Measurements from ENCODE around the gene ALPL.

ALPL gene

GRCh38 chr1:21576798-21577187, 67.6 kb downstream of the ALPL start:
- no peaks in the 10 kb centered on the region for H3K36me3 ChIP-seq (ENCODE audit: insufficient read depth)
- no peak overlapping the region for H3K4me2 ChIP-seq
- H3K4me3 ChIP-seq (IDR thresholded peaks at IDR 0.05; ENCODE audit: insufficient read depth, low read depth, low read length): no peak overlapping the region
- no peaks in the 10 kb centered on the region for H4K20me1 ChIP-seq (ENCODE audit: insufficient read depth)
- H3K9ac ChIP-seq: no peak overlapping the region
- TF ChIP-seq, protein P1, sequence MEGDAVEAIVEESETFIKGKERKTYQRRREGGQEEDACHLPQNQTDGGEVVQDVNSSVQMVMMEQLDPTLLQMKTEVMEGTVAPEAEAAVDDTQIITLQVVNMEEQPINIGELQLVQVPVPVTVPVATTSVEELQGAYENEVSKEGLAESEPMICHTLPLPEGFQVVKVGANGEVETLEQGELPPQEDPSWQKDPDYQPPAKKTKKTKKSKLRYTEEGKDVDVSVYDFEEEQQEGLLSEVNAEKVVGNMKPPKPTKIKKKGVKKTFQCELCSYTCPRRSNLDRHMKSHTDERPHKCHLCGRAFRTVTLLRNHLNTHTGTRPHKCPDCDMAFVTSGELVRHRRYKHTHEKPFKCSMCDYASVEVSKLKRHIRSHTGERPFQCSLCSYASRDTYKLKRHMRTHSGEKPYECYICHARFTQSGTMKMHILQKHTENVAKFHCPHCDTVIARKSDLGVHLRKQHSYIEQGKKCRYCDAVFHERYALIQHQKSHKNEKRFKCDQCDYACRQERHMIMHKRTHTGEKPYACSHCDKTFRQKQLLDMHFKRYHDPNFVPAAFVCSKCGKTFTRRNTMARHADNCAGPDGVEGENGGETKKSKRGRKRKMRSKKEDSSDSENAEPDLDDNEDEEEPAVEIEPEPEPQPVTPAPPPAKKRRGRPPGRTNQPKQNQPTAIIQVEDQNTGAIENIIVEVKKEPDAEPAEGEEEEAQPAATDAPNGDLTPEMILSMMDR (conservative IDR thresholded peaks at IDR 0.05; ENCODE audit: low read depth, low read length): no peak
- no peaks in the 10 kb centered on the region for H3K79me2 ChIP-seq (ENCODE audit: insufficient read depth, low read depth)
- no peak overlapping the region for H3K27ac ChIP-seq
- peaks cover 58% of the 10 kb centered on the region for H3K27me3 ChIP-seq (ENCODE audit: insufficient read depth, low read depth)
- H3K4me1 ChIP-seq (ENCODE audit: low read depth, poor library complexity, severe bottlenecking): no peaks in the 10 kb centered on the region
- no peak overlapping the region for H2AFZ ChIP-seq (ENCODE audit: low read depth)

DNA sequence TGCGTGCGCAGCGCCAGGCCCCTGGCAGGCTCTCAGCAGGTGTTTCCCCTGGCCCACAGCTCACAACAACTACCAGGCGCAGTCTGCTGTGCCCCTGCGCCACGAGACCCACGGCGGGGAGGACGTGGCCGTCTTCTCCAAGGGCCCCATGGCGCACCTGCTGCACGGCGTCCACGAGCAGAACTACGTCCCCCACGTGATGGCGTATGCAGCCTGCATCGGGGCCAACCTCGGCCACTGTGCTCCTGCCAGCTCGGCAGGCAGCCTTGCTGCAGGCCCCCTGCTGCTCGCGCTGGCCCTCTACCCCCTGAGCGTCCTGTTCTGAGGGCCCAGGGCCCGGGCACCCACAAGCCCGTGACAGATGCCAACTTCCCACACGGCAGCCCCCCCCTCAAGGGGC, 68.1 kb downstream of the ALPL start:
- Histone ChIP-seq H3K4me2 (no peak overlapping the region), H3K79me2 (ENCODE audit: insufficient read depth, low read depth) (no peaks in the 10 kb centered on the region), H3K36me3 (ENCODE audit: insufficient read depth) (no peaks in the 10 kb centered on the region), H3K27ac (no peak overlapping the region), H4K20me1 (ENCODE audit: insufficient read depth) (no peaks in the 10 kb centered on the region), H3K4me3 (IDR thresholded peaks at IDR 0.05; ENCODE audit: insufficient read depth, low read depth, low read length) (no peak overlapping the region), H3K4me1 (ENCODE audit: low read depth, poor library complexity, severe bottlenecking) (no peaks in the 10 kb centered on the region), H2AFZ (ENCODE audit: low read depth) (no peak overlapping the region), H3K9ac (no peak overlapping the region), H3K27me3 (ENCODE audit: insufficient read depth, low read depth) (peaks cover 58% of the 10 kb centered on the region)
- TF ChIP-seq, protein P1 (conservative IDR thresholded peaks at IDR 0.05; ENCODE audit: low read depth, low read length): no peak

DNA sequence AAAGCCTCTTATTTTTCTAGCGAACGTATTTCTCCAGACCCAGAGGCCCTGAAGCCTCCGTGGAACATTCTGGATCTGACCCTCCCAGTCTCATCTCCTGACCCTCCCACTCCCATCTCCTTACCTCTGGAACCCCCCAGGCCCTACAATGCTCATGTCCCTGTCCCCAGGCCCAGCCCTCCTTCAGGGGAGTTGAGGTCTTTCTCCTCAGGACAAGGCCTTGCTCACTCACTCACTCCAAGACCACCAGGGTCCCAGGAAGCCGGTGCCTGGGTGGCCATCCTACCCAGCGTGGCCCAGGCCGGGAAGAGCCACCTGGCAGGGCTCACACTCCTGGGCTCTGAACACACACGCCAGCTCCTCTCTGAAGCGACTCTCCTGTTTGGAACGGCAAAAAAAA, 68.7 kb downstream of the ALPL start:
- Histone ChIP-seq H3K9ac (no peak overlapping the region), H3K36me3 (ENCODE audit: insufficient read depth) (no peaks in the 10 kb centered on the region), H3K4me1 (ENCODE audit: low read depth, poor library complexity, severe bottlenecking) (no peaks in the 10 kb centered on the region), H2AFZ (ENCODE audit: low read depth) (no peak overlapping the region), H3K4me2 (no peak overlapping the region), H3K4me3 (IDR thresholded peaks at IDR 0.05; ENCODE audit: insufficient read depth, low read depth, low read length) (no peak overlapping the region), H3K79me2 (ENCODE audit: insufficient read depth, low read depth) (no peaks in the 10 kb centered on the region), H4K20me1 (ENCODE audit: insufficient read depth) (no peaks in the 10 kb centered on the region), H3K27ac (no peak overlapping the region), H3K27me3 (ENCODE audit: insufficient read depth, low read depth) (peaks cover 58% of the 10 kb centered on the region)
- TF ChIP-seq, protein P1 (conservative IDR thresholded peaks at IDR 0.05; ENCODE audit: low read depth, low read length): no peak

DNA sequence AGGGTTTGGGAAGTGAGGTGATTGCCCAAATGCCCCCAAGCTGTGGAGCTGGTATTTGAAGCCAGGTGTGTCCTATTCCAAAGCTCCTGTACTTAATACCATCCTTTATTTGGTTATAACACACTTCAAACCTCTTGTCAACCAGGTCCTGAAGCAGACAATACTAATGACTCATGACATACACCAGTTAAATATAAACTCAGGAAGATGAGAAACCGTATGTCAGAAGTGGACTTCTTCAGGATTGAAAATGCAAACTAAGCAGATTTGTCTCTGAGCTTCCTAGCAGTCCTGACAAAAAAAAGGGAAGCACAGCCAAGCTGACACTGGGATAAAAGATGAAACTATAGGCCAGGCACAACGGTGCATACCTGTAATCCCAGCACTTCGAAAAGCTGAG, 70.6 kb downstream of the ALPL start:
- Histone ChIP-seq H4K20me1 (ENCODE audit: insufficient read depth) (no peaks in the 10 kb centered on the region), H2AFZ (ENCODE audit: low read depth) (no peak overlapping the region), H3K79me2 (ENCODE audit: insufficient read depth, low read depth) (no peaks in the 10 kb centered on the region), H3K4me3 (IDR thresholded peaks at IDR 0.05; ENCODE audit: insufficient read depth, low read depth, low read length) (no peak overlapping the region), H3K27me3 (ENCODE audit: insufficient read depth, low read depth) (peaks cover 67% of the 10 kb centered on the region), H3K27ac (no peak overlapping the region), H3K4me1 (ENCODE audit: low read depth, poor library complexity, severe bottlenecking) (no peaks in the 10 kb centered on the region), H3K9ac (no peak overlapping the region), H3K36me3 (ENCODE audit: insufficient read depth) (no peaks in the 10 kb centered on the region), H3K4me2 (no peak overlapping the region)
- TF ChIP-seq, protein P1 (conservative IDR thresholded peaks at IDR 0.05; ENCODE audit: low read depth, low read length): no peak
